Parathyroid adenoma (tissue), 2 donors: ENCODE measurements around the gene ARHGEF1.

Experiments used
- H2AFZ ChIP-seq: fragments of 300-600 bp; sonication (generic); one replicate; pipeline ENCODE4 v1.7.0; 2017; ENCODE audit warnings: antibody characterized with exemption, mild to moderate bottlenecking
- H3K27ac ChIP-seq: fragments of 300-600 bp; sonication (generic); one replicate; pipeline ENCODE4 v1.7.0; 2017
- H3K27me3 ChIP-seq: fragments of 300-600 bp; sonication (generic); one replicate; pipeline ENCODE4 v1.7.0; 2017; ENCODE audit warnings: low read length; ENCODE audit not compliant: control insufficient read depth, insufficient read depth
- H3K36me3 ChIP-seq: fragments of 300-600 bp; sonication (generic); one replicate; pipeline ENCODE4 v1.7.0; 2017; ENCODE audit warnings: low read length; ENCODE audit not compliant: control insufficient read depth, insufficient read depth
- H3K4me1 ChIP-seq: fragments of 300-600 bp; sonication (generic); one replicate; pipeline ENCODE4 v1.7.0; 2017; ENCODE audit warnings: control low read depth
- H3K4me2 ChIP-seq: fragments of 300-600 bp; sonication (generic); one replicate; pipeline ENCODE4 v1.7.0; 2017; ENCODE audit warnings: low read length
- H3K4me3 ChIP-seq: fragments of 300-600 bp; sonication (generic); one replicate; pipeline ENCODE4 v1.7.0; 2017; ENCODE audit warnings: low read depth, low read length
- H3K79me2 ChIP-seq: fragments of 300-600 bp; sonication (generic); one replicate; pipeline ENCODE4 v1.7.0; 2017; ENCODE audit warnings: control low read depth
- H3K9ac ChIP-seq: fragments of 300-600 bp; sonication (generic); one replicate; pipeline ENCODE4 v1.7.0; 2017; ENCODE audit warnings: mild to moderate bottlenecking
- H3K9me3 ChIP-seq: fragments of 300-600 bp; sonication (generic); one replicate; pipeline ENCODE4 v1.7.0; 2017; ENCODE audit warnings: low read length; ENCODE audit not compliant: control insufficient read depth
- CTCF ChIP-seq: fragments of 300-600 bp; sonication (generic); IDR thresholded peaks from one replicate; pipeline ENCODE4 v1.7.0; 2017; ENCODE audit warnings: antibody characterized with exemption, mild to moderate bottlenecking
- donor health status: primary hyperparathyroidism.

Gene ARHGEF1

GRCh38 chr19:41849067-41849466, 33.9 kb upstream of the ARHGEF1 start:
- no peak overlapping the region for H3K4me2 ChIP-seq

GRCh38 chr19:41850381-41850780, 32.6 kb upstream of the ARHGEF1 start:
- no peaks in the 10 kb centered on the region for H3K4me1 ChIP-seq
- TF ChIP-seq CTCF = no peak
- no peaks in the 10 kb centered on the region for H3K79me2 ChIP-seq
- no peak overlapping the region for H3K4me3 ChIP-seq
- H3K27ac ChIP-seq = no peak overlapping the region
- H3K4me2 ChIP-seq = no peak overlapping the region
- H2AFZ ChIP-seq = no peak overlapping the region
- no peaks in the 10 kb centered on the region for H3K27me3 ChIP-seq
- H3K9me3 ChIP-seq = no peaks in the 10 kb centered on the region
- H3K9ac ChIP-seq = no peak overlapping the region
- no peaks in the 10 kb centered on the region for H3K36me3 ChIP-seq

More at GRCh38 chr19:41849067-41849466, 33.9 kb upstream of the ARHGEF1 start:
- H3K79me2 ChIP-seq = no peaks in the 10 kb centered on the region
- no peaks in the 10 kb centered on the region for H3K36me3 ChIP-seq
- H2AFZ ChIP-seq = no peak overlapping the region
- H3K4me3 ChIP-seq = no peak overlapping the region
- no peaks in the 10 kb centered on the region for H3K27me3 ChIP-seq
- H3K9ac ChIP-seq = no peak overlapping the region
- no peaks in the 10 kb centered on the region for H3K4me1 ChIP-seq
- TF ChIP-seq CTCF = no peak
- H3K9me3 ChIP-seq = no peaks in the 10 kb centered on the region
- H3K27ac ChIP-seq = no peak overlapping the region

GRCh38 chr19:41851456-41851855, 31.5 kb upstream of the ARHGEF1 start:
- Histone ChIP-seq H3K9me3 (no peaks in the 10 kb centered on the region), H3K9ac (no peak overlapping the region), H3K27ac (no peak overlapping the region), H3K36me3 (no peaks in the 10 kb centered on the region), H2AFZ (no peak overlapping the region), H3K4me2 (no peak overlapping the region), H3K27me3 (no peaks in the 10 kb centered on the region), H3K4me1 (no peaks in the 10 kb centered on the region), H3K79me2 (no peaks in the 10 kb centered on the region), H3K4me3 (no peak overlapping the region)
- no peak for TF ChIP-seq CTCF

- no peak for TF ChIP-seq CTCF
- no peaks in the 10 kb centered on the region for H3K4me1 ChIP-seq
- no peak overlapping the region for H3K27ac ChIP-seq
- no peaks in the 10 kb centered on the region for H3K27me3 ChIP-seq
- no peaks in the 10 kb centered on the region for H3K79me2 ChIP-seq
- no peak overlapping the region for H3K4me2 ChIP-seq
- H2AFZ ChIP-seq = no peak overlapping the region
- no peak overlapping the region for H3K9ac ChIP-seq
- no peaks in the 10 kb centered on the region for H3K9me3 ChIP-seq
- H3K36me3 ChIP-seq = no peaks in the 10 kb centered on the region
- H3K4me3 ChIP-seq = no peak overlapping the region
Measured at GRCh38 chr19:41853344-41853743, 29.6 kb upstream of the ARHGEF1 start.

GRCh38 chr19:41853768-41854167, 29.2 kb upstream of the ARHGEF1 start:
- Histone ChIP-seq H3K4me2 (no peak overlapping the region), H2AFZ (no peak overlapping the region), H3K9ac (no peak overlapping the region), H3K4me3 (no peak overlapping the region), H3K27me3 (no peaks in the 10 kb centered on the region), H3K9me3 (no peaks in the 10 kb centered on the region), H3K79me2 (no peaks in the 10 kb centered on the region), H3K36me3 (no peaks in the 10 kb centered on the region), H3K27ac (no peak overlapping the region), H3K4me1 (no peaks in the 10 kb centered on the region)
- no peak for TF ChIP-seq CTCF
